GM18868 (cell line): ENCODE measurements around the gene TOX2.
"Not testable (repeated sequence)": the region's sequence is repeated elsewhere in the genome, so short reads cannot be mapped to it uniquely, and the experiment has no call there.

Experiments
- ATAC-seq: cut with Tn5 transposase; IDR thresholded peaks from one replicate; pipeline ENCODE4 v1.9.1; 2021; ENCODE audit warnings: mild to moderate bottlenecking, moderate library complexity; ENCODE audit not compliant: unreplicated experiment

The TOX2 gene

GRCh38 chr20:44029848-44030230 is 115.2 kb downstream of the TOX2 start:
- no peak for ATAC-seq

GRCh38 chr20:44030394-44030793 is 115.7 kb downstream of the TOX2 start:
- ATAC-seq, result no peak

- ATAC-seq, result no peak
Measured at GRCh38 chr20:44031001-44031574, 116.4 kb downstream of the TOX2 start.

- no peak for ATAC-seq
Measured at GRCh38 chr20:44031781-44032582, 117.3 kb downstream of the TOX2 start.

- ATAC-seq, result no peak
Measured at GRCh38 chr20:44032583-44033331, 118.1 kb downstream of the TOX2 start.

GRCh38 chr20:44033344-44033743 is 118.7 kb downstream of the TOX2 start:
- no peak for ATAC-seq

- ATAC-seq, result no peak
Measured at GRCh38 chr20:44033873-44034272, 119.2 kb downstream of the TOX2 start.

- no peak for ATAC-seq
Measured at GRCh38 chr20:44034451-44034850, 119.8 kb downstream of the TOX2 start.

GRCh38 chr20:44034965-44035635 is 120.4 kb downstream of the TOX2 start:
- no peak for ATAC-seq

- ATAC-seq, result no peak
Measured at GRCh38 chr20:44035924-44036323, 121.3 kb downstream of the TOX2 start.

GRCh38 chr20:44036441-44036840 is 121.8 kb downstream of the TOX2 start:
- no peak for ATAC-seq

- ATAC-seq, result no peak
Measured at GRCh38 chr20:44038681-44039123, 124.0 kb downstream of the TOX2 start.

GRCh38 chr20:44039147-44039546 is 124.5 kb downstream of the TOX2 start:
- ATAC-seq, result no peak

- no peak for ATAC-seq
Measured at GRCh38 chr20:44039741-44040140, 125.1 kb downstream of the TOX2 start.

- no peak for ATAC-seq
Measured at GRCh38 chr20:44040202-44040915, 125.7 kb downstream of the TOX2 start.

- ATAC-seq, result no peak
Measured at GRCh38 chr20:44041001-44041400, 126.3 kb downstream of the TOX2 start.

- not testable (repeated sequence) for ATAC-seq
Measured at GRCh38 chr20:44044712-44045111, 130.1 kb downstream of the TOX2 start.

- no peak for ATAC-seq
Measured at GRCh38 chr20:44050327-44050726, 135.7 kb downstream of the TOX2 start.

- ATAC-seq, result no peak
Measured at GRCh38 chr20:44050925-44051660, 136.4 kb downstream of the TOX2 start.

GRCh38 chr20:44051661-44052000 is 137.0 kb downstream of the TOX2 start:
- no peak for ATAC-seq
